Esophagus squamous epithelium (tissue), 5 donors: Measurements from ENCODE around the gene COX6B2. TPM values are rescaled to one million over a fixed set of nuclear protein-coding genes. Genes with fewer than 3 reads are reported as not detected.

ENCODE experiments used
- DNase-seq: peaks from one replicate; lab custom pipeline; 2025; lab: John Stamatoyannopoulos, UW
- H3K27ac ChIP-seq, 4 donors: fragments of 200-600 bp; sonication (generic); one replicate each; pipeline ENCODE4 v1.5.1; 2016 to 2019; ENCODE audit warnings: mild to moderate bottlenecking in 1 of 4
- H3K27me3 ChIP-seq, 4 donors: fragments of 200-600 bp; sonication (generic); 1 replicate in 3 of 4; 2 replicates in 1 of 4; pipeline versions ENCODE4 v1.5.1 to v1.6.0; 2017 to 2021; ENCODE audit warnings: antibody characterized with exemption in 1 of 4
- H3K36me3 ChIP-seq, 3 donors: fragments of 200-600 bp; sonication (generic); one replicate each; pipeline ENCODE4 v1.5.1; 2016 to 2019
- H3K4me1 ChIP-seq, 3 donors: fragments of 200-600 bp; sonication (generic); one replicate each; pipeline ENCODE4 v1.5.1; 2017 to 2019
- H3K4me3 ChIP-seq, 4 donors: fragments of 200-600 bp; sonication (generic); 1 replicate in 3 of 4; 2 replicates in 1 of 4; pipeline ENCODE4 v1.5.1; 2016 to 2019; ENCODE audit warnings: mild to moderate bottlenecking in 2 of 4, moderate library complexity in 1 of 4
- H3K9me3 ChIP-seq, 3 donors: fragments of 200-600 bp; sonication (generic); one replicate each; pipeline ENCODE4 v1.5.1; 2016 to 2019
- CTCF ChIP-seq, 6 experiments: fragments of 450-650 bp in 4 of 6; fragments of 200-600 bp in 2 of 6; sonication (generic) in 2 of 6; IDR thresholded peaks; one replicate each; pipeline ENCODE4 v1.5.1; 2016 to 2019; ENCODE audit warnings: antibody characterized with exemption in 6 of 6, mild to moderate bottlenecking in 4 of 6, moderate library complexity in 4 of 6
- POLR2A ChIP-seq, 4 donors: fragments of 450-650 bp; IDR thresholded peaks; one replicate each; pipeline ENCODE4 v1.6.1; 2017; ENCODE audit warnings: antibody characterized with exemption in 4 of 4, mild to moderate bottlenecking in 4 of 4, moderate library complexity in 3 of 4
- WGBS, 2 donors: methylation state at CpG; one replicate each; pipeline ENCODE4 v1.1.5; 2018; 5-methylcytosine and 5-hydroxymethylcytosine counted together
- intact Hi-C: fragments of 100-400 bp; cut with DNase I; formaldehyde crosslinking; loops from one replicate; pipeline ENCODE4 v1.15.0; 2022
- total RNA-seq, 4 donors: library from RNA; depleted of rRNA; stranded (reverse); fragments of >200 nt; gene quantifications; one replicate each; pipeline ENCODE4 v1.1.0, GENCODE V29; 2016
- donor health status: DM: yes; HTN: yes; CAD: no.

Gene COX6B2
- total RNA-seq, 4 donors from 2014 or later: 0.66 to 1.4 (median 0.95) TPM; not detected in 1

DNA sequence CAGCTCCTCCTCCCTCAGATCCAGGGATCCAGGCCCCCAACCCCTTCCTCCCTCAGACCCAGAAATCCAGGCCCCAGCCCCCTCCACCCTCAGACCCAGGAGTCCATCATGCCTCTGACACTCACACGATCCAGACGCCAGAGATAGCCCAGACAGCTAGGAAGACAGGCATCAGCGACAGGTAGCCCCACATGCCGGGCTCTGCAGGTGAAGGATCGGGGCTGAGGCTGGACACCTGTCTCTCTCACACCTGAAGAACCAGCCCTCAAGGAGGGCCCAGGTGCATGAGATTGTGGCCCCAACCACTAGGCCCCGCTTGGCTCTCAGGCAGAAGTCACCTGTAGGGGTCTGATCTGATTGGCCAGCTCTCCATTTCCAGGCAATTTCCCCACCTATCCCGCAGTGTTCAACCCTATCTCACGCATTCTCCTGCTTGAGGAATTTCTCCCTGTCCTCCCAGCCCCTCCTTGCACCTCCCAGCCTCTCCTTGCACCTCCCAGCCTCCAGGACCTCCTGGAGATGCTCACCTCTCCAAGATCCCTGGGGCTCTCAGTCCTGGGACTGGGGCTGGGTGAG is 33.6 kb downstream of the COX6B2 start:
- 64 to 90% methylated on average over 3 to 4 of the region's 8 CpGs for WGBS, 2 donors

DNA sequence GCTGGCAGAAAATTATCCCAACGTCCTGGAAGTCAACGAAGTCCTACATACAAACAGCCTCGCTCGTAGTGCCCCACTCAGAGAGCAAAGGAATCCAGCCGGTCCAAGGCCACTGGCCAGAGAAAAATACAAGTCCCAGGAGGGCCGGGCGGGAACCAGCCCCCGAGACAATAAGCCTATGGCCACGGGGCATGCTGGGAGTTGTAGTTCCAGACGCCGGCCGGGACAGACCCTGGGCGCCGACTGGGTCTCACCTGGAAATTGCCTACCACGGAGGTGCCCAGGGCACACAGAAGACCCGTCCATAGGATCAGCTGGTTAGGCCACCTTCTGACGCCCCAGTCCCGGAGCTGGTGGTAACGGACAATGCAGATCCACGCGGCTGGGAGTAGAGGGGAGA is 34.7 kb downstream of the COX6B2 start:
- Histone ChIP-seq H3K9me3 (no peaks in the 10 kb centered on the region), H3K4me1 (no peaks in the 10 kb centered on the region), H3K27me3 (peaks cover 0 to 42% (median 0%) of the 10 kb centered on the region in 4 donors), H3K36me3 (no peaks in the 10 kb centered on the region), H3K27ac (no peak overlapping the region), H3K4me3 (peak overlapping the region in 1 of 4 donors; percentile 13)
- 20 to 36% methylated on average over 9 to 12 of the region's 21 CpGs for WGBS, 2 donors
- TF ChIP-seq CTCF (IDR thresholded peaks at IDR 0.05) (no peak), POLR2A (IDR thresholded peaks at IDR 0.05) (no peak)
- intact Hi-C loops: no loop called here
- DNase-seq: no peak

More for the DNA sequence above, 33.6 kb downstream of the COX6B2 start:
- no peak overlapping the region for H3K27ac ChIP-seq
- no peak for TF ChIP-seq CTCF (IDR thresholded peaks at IDR 0.05)
- TF ChIP-seq POLR2A (IDR thresholded peaks at IDR 0.05): no peak
- no peaks in the 10 kb centered on the region for H3K36me3 ChIP-seq
- intact Hi-C loops: no loop called here
- H3K9me3 ChIP-seq: no peaks in the 10 kb centered on the region
- H3K4me3 ChIP-seq: no peak overlapping the region
- H3K4me1 ChIP-seq: no peaks in the 10 kb centered on the region
- peaks cover 0 to 42% (median 0%) of the 10 kb centered on the region in 4 donors for H3K27me3 ChIP-seq
- no peak for DNase-seq

DNA sequence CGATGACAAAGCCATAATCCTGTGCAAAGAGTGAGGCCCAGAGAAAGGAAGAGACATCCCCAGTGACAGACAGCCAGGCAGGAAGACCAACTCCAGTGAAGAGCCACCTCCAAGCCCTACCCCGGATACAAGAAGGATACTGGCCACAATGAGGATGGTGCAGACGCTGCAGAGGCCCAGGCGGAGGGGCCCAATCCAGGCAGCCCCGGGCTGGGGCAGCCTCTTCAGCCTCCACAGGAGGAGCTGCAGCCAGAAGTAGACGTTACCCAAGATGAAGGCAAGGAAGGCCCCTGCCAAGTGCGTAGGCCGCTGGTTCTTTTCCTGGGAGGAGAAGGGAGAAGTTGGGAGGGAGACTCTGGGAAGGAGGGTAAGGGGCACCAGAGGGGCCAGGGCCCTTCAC is 37.9 kb downstream of the COX6B2 start:
- peaks cover 0 to 24% (median 0%) of the 10 kb centered on the region in 4 donors for H3K27me3 ChIP-seq
- intact Hi-C loops: no loop called here
- H3K9me3 ChIP-seq: no peaks in the 10 kb centered on the region
- H3K4me3 ChIP-seq: no peak overlapping the region
- WGBS, 2 donors: 76 to 83% methylated on average over 6 to 7 of the region's 8 CpGs
- DNase-seq: no peak
- H3K36me3 ChIP-seq: no peaks in the 10 kb centered on the region
- TF ChIP-seq CTCF (IDR thresholded peaks at IDR 0.05) (no peak), POLR2A (IDR thresholded peaks at IDR 0.05) (no peak)
- H3K4me1 ChIP-seq: no peaks in the 10 kb centered on the region
- H3K27ac ChIP-seq: no peak overlapping the region

GRCh38 chr19:55315956-55316525 is 38.5 kb downstream of the COX6B2 start:
- TF ChIP-seq POLR2A (IDR thresholded peaks at IDR 0.05): no peak
- TF ChIP-seq CTCF (IDR thresholded peaks at IDR 0.05): no peak
- 51 to 63% methylated on average over 13 of the region's 13 CpGs for WGBS, 2 donors
- no peak overlapping the region for H3K4me3 ChIP-seq
- intact Hi-C loops: no loop called here
- no peak for DNase-seq
- no peaks in the 10 kb centered on the region for H3K9me3 ChIP-seq
- no peak overlapping the region for H3K27ac ChIP-seq
- no peaks in the 10 kb centered on the region for H3K36me3 ChIP-seq
- peaks cover 0 to 18% (median 0%) of the 10 kb centered on the region in 4 donors for H3K27me3 ChIP-seq
- no peaks in the 10 kb centered on the region for H3K4me1 ChIP-seq

GRCh38 chr19:55314396-55314795 is 40.1 kb downstream of the COX6B2 start:
- DNase-seq: no peak
- H3K4me3 ChIP-seq: no peak overlapping the region
- intact Hi-C loops: no loop called here
- TF ChIP-seq POLR2A (IDR thresholded peaks at IDR 0.05) (no peak), CTCF (IDR thresholded peaks at IDR 0.05) (no peak)
- H3K27me3 ChIP-seq: peaks cover 0 to 3% (median 0%) of the 10 kb centered on the region in 4 donors
- no peaks in the 10 kb centered on the region for H3K36me3 ChIP-seq
- 77 to 87% methylated on average over 8 of the region's 8 CpGs for WGBS, 2 donors
- no peaks in the 10 kb centered on the region for H3K9me3 ChIP-seq
- H3K4me1 ChIP-seq: no peaks in the 10 kb centered on the region
- no peak overlapping the region for H3K27ac ChIP-seq
